Measurements from ENCODE around the gene COX5B.

COX5B gene

GRCh38 chr2:97673915-97674283, 28.0 kb downstream of the COX5B start:
- Histone ChIP-seq H4K91ac (ENCODE audit: low read depth, low read length) (no peak overlapping the region), H3K4me1 (ENCODE audit: control insufficient read depth in 1 of 2, insufficient read depth in 2 of 2, low read length in 2 of 2) (peaks cover 0 to 15% of the 10 kb centered on the region in 2 experiments), H3K4me3 (ENCODE audit: low read depth, low read length) (no peak overlapping the region), H3K23ac (ENCODE audit: low read length) (no peak overlapping the region), H2BK12ac (ENCODE audit: low read length) (peak overlapping the region; percentile 19), H3K9me3 (ENCODE audit: insufficient read depth, low read depth, low read length) (no peaks in the 10 kb centered on the region), H3K4me2 (ENCODE audit: low read length) (no peak overlapping the region), H2BK5ac (ENCODE audit: low read depth, low read length, poor library complexity) (no peak overlapping the region), H3K27me3 (ENCODE audit: insufficient read depth, low read length) (no peaks in the 10 kb centered on the region), H3K18ac (ENCODE audit: low read length) (no peak overlapping the region), H3K79me1 (ENCODE audit: low read length) (peaks cover 1% of the 10 kb centered on the region), H2BK120ac (ENCODE audit: insufficient read depth, low read length, poor library complexity) (peak overlapping the region; percentile 20), H2AFZ (ENCODE audit: insufficient read depth, low read length, poor library complexity) (no peak overlapping the region), H3K4ac (ENCODE audit: low read depth, low read length) (no peak overlapping the region), H4K12ac (ENCODE audit: low read depth, low read length) (no peak overlapping the region), H3K14ac (ENCODE audit: low read length) (no peak overlapping the region), H4K8ac (ENCODE audit: low read depth, low read length) (no peak overlapping the region), H3K27ac (ENCODE audit: low read depth, low read length) (no peak overlapping the region), H3K36me3 (ENCODE audit: control insufficient read depth in 1 of 2, insufficient read depth in 2 of 2, low read length in 2 of 2) (no peaks in the 10 kb centered on the region), H2AK5ac (ENCODE audit: low read length) (no peak overlapping the region), H3K9ac (ENCODE audit: low read length) (no peak overlapping the region), H3K79me2 (ENCODE audit: control insufficient read depth, insufficient read depth, low read length, poor library complexity) (no peaks in the 10 kb centered on the region)
- peak; percentile 20 to 44 for DNase-seq
- no CpG with 5 or more reads among the region's 8 CpGs for WGBS (ENCODE audit: extremely low coverage, insufficient coverage, insufficient read length)

GRCh38 chr2:97675430-97676113, 29.7 kb downstream of the COX5B start:
- H3K18ac ChIP-seq (ENCODE audit: low read length) = no peak overlapping the region
- DNase-seq = no peak
- H3K27me3 ChIP-seq (ENCODE audit: insufficient read depth, low read length) = no peaks in the 10 kb centered on the region
- WGBS (ENCODE audit: extremely low coverage, insufficient coverage, insufficient read length) = no CpG with 5 or more reads among the region's 5 CpGs
- no peak overlapping the region for H4K12ac ChIP-seq (ENCODE audit: low read depth, low read length)
- no peaks in the 10 kb centered on the region for H3K9me3 ChIP-seq (ENCODE audit: insufficient read depth, low read depth, low read length)
- peaks cover 1% of the 10 kb centered on the region for H3K79me1 ChIP-seq (ENCODE audit: low read length)
- H3K4me1 ChIP-seq (ENCODE audit: control insufficient read depth in 1 of 2, insufficient read depth in 2 of 2, low read length in 2 of 2) = peaks cover 0 to 15% of the 10 kb centered on the region in 2 experiments
- H4K91ac ChIP-seq (ENCODE audit: low read depth, low read length) = no peak overlapping the region
- H3K79me2 ChIP-seq (ENCODE audit: control insufficient read depth, insufficient read depth, low read length, poor library complexity) = no peaks in the 10 kb centered on the region
- H2BK12ac ChIP-seq (ENCODE audit: low read length) = no peak overlapping the region
- no peak overlapping the region for H2BK120ac ChIP-seq (ENCODE audit: insufficient read depth, low read length, poor library complexity)
- H3K4me2 ChIP-seq (ENCODE audit: low read length) = no peak overlapping the region
- no peak overlapping the region for H3K27ac ChIP-seq (ENCODE audit: low read depth, low read length)
- no peak overlapping the region for H2AK5ac ChIP-seq (ENCODE audit: low read length)
- H2AFZ ChIP-seq (ENCODE audit: insufficient read depth, low read length, poor library complexity) = no peak overlapping the region
- no peak overlapping the region for H2BK5ac ChIP-seq (ENCODE audit: low read depth, low read length, poor library complexity)
- H3K36me3 ChIP-seq (ENCODE audit: control insufficient read depth in 1 of 2, insufficient read depth in 2 of 2, low read length in 2 of 2) = no peaks in the 10 kb centered on the region
- no peak overlapping the region for H3K4me3 ChIP-seq (ENCODE audit: low read depth, low read length)
- no peak overlapping the region for H3K14ac ChIP-seq (ENCODE audit: low read length)
- no peak overlapping the region for H3K9ac ChIP-seq (ENCODE audit: low read length)
- no peak overlapping the region for H3K4ac ChIP-seq (ENCODE audit: low read depth, low read length)
- no peak overlapping the region for H3K23ac ChIP-seq (ENCODE audit: low read length)
- H4K8ac ChIP-seq (ENCODE audit: low read depth, low read length) = no peak overlapping the region

GRCh38 chr2:97676620-97677019, 30.8 kb downstream of the COX5B start:
- H2BK120ac ChIP-seq (ENCODE audit: insufficient read depth, low read length, poor library complexity) = no peak overlapping the region
- no peak overlapping the region for H3K9ac ChIP-seq (ENCODE audit: low read length)
- H2AFZ ChIP-seq (ENCODE audit: insufficient read depth, low read length, poor library complexity) = no peak overlapping the region
- no peak overlapping the region for H4K12ac ChIP-seq (ENCODE audit: low read depth, low read length)
- no peak overlapping the region for H3K23ac ChIP-seq (ENCODE audit: low read length)
- no peaks in the 10 kb centered on the region for H3K79me2 ChIP-seq (ENCODE audit: control insufficient read depth, insufficient read depth, low read length, poor library complexity)
- H3K4me3 ChIP-seq (ENCODE audit: low read depth, low read length) = no peak overlapping the region
- DNase-seq = no peak
- no peak overlapping the region for H4K91ac ChIP-seq (ENCODE audit: low read depth, low read length)
- WGBS (ENCODE audit: extremely low coverage, insufficient coverage, insufficient read length) = no CpG with 5 or more reads among the region's 1 CpG
- H3K9me3 ChIP-seq (ENCODE audit: insufficient read depth, low read depth, low read length) = no peaks in the 10 kb centered on the region
- H2BK5ac ChIP-seq (ENCODE audit: low read depth, low read length, poor library complexity) = peak overlapping the region; percentile 59
- H3K14ac ChIP-seq (ENCODE audit: low read length) = no peak overlapping the region
- peaks cover 0 to 15% of the 10 kb centered on the region in 2 experiments for H3K4me1 ChIP-seq (ENCODE audit: control insufficient read depth in 1 of 2, insufficient read depth in 2 of 2, low read length in 2 of 2)
- H3K4me2 ChIP-seq (ENCODE audit: low read length) = no peak overlapping the region
- no peak overlapping the region for H3K18ac ChIP-seq (ENCODE audit: low read length)
- no peaks in the 10 kb centered on the region for H3K27me3 ChIP-seq (ENCODE audit: insufficient read depth, low read length)
- no peak overlapping the region for H3K4ac ChIP-seq (ENCODE audit: low read depth, low read length)
- no peaks in the 10 kb centered on the region for H3K36me3 ChIP-seq (ENCODE audit: control insufficient read depth in 1 of 2, insufficient read depth in 2 of 2, low read length in 2 of 2)
- peaks cover 1% of the 10 kb centered on the region for H3K79me1 ChIP-seq (ENCODE audit: low read length)
- H3K27ac ChIP-seq (ENCODE audit: low read depth, low read length) = no peak overlapping the region
- no peak overlapping the region for H2AK5ac ChIP-seq (ENCODE audit: low read length)
- no peak overlapping the region for H2BK12ac ChIP-seq (ENCODE audit: low read length)
- no peak overlapping the region for H4K8ac ChIP-seq (ENCODE audit: low read depth, low read length)

GRCh38 chr2:97677480-97677879, 31.6 kb downstream of the COX5B start:
- Histone ChIP-seq H3K27ac (ENCODE audit: low read depth, low read length) (no peak overlapping the region), H3K23ac (ENCODE audit: low read length) (no peak overlapping the region), H3K4me3 (ENCODE audit: low read depth, low read length) (no peak overlapping the region), H3K4me1 (ENCODE audit: control insufficient read depth in 1 of 2, insufficient read depth in 2 of 2, low read length in 2 of 2) (peaks cover 0 to 15% of the 10 kb centered on the region in 2 experiments), H2BK5ac (ENCODE audit: low read depth, low read length, poor library complexity) (no peak overlapping the region), H3K4ac (ENCODE audit: low read depth, low read length) (no peak overlapping the region), H4K91ac (ENCODE audit: low read depth, low read length) (no peak overlapping the region), H3K79me2 (ENCODE audit: control insufficient read depth, insufficient read depth, low read length, poor library complexity) (no peaks in the 10 kb centered on the region), H3K9me3 (ENCODE audit: insufficient read depth, low read depth, low read length) (no peaks in the 10 kb centered on the region), H2AK5ac (ENCODE audit: low read length) (no peak overlapping the region), H3K14ac (ENCODE audit: low read length) (no peak overlapping the region), H2AFZ (ENCODE audit: insufficient read depth, low read length, poor library complexity) (no peak overlapping the region), H3K9ac (ENCODE audit: low read length) (no peak overlapping the region), H4K8ac (ENCODE audit: low read depth, low read length) (no peak overlapping the region), H2BK12ac (ENCODE audit: low read length) (no peak overlapping the region), H2BK120ac (ENCODE audit: insufficient read depth, low read length, poor library complexity) (no peak overlapping the region), H3K27me3 (ENCODE audit: insufficient read depth, low read length) (no peaks in the 10 kb centered on the region), H3K18ac (ENCODE audit: low read length) (no peak overlapping the region), H4K12ac (ENCODE audit: low read depth, low read length) (no peak overlapping the region), H3K4me2 (ENCODE audit: low read length) (no peak overlapping the region), H3K36me3 (ENCODE audit: control insufficient read depth in 1 of 2, insufficient read depth in 2 of 2, low read length in 2 of 2) (no peaks in the 10 kb centered on the region), H3K79me1 (ENCODE audit: low read length) (peaks cover 1% of the 10 kb centered on the region)
- no CpG with 5 or more reads among the region's 2 CpGs for WGBS (ENCODE audit: extremely low coverage, insufficient coverage, insufficient read length)
- DNase-seq = no peak

Measured in trophoblast cell (in vitro differentiated cells and primary cell).